AG04450 (cell line): ENCODE data around the gene CEP83. TPM values are rescaled to one million over a fixed set of nuclear protein-coding genes. Genes with fewer than 3 reads are reported as not detected.

Experiments used
- CTCF ChIA-PET: fragments of 300-600, 350-600 bp; formaldehyde crosslinking; extraction: SDS; loops from one replicate; lab custom pipeline; 2022; ENCODE audit warnings: antibody characterized with exemption, inconsistent platforms; lab: Charles Lee
- POLR2A ChIA-PET: fragments of 350-600 bp; formaldehyde crosslinking; extraction: SDS; loops from one replicate; lab custom pipeline; 2021; ENCODE audit warnings: antibody characterized with exemption, inconsistent platforms; lab: Yijun Ruan, JAX
- DNase-seq: peaks from one replicate; pipeline ENCODE4 v3.0.0-alpha.2; 2011; ENCODE audit warnings: low read depth, low spot score
- H3K27ac ChIP-seq: one replicate; pipeline ENCODE4 v1.5.1; 2012; ENCODE audit warnings: low read depth, low read length, control low read depth
- H3K27me3 ChIP-seq: one replicate; pipeline ENCODE4 v1.6.0; 2012; ENCODE audit warnings: low read length; ENCODE audit not compliant: control insufficient read depth, insufficient read depth
- H3K4me3 ChIP-seq: 2 replicates; pipeline ENCODE4 v1.5.1; 2011; ENCODE audit warnings: mild to moderate bottlenecking, low read depth, low read length, control low read depth
- H3K9me3 ChIP-seq: 2 replicates; pipeline ENCODE4 v1.5.1; 2012; ENCODE audit warnings: low read length; ENCODE audit not compliant: control insufficient read depth, insufficient read depth
- polyA plus RNA-seq: library from polyadenylated mRNA; depleted of rRNA; stranded (reverse); fragments of >200 nt; gene quantifications from 2 replicates; pipeline ENCODE4 v1.2.3, GENCODE V29; 2011
- TF ChIP-seq, protein P1 (sequence below): IDR thresholded peaks from 2 replicates; pipeline ENCODE4 v1.5.1; 2011; ENCODE audit warnings: low read depth, low read length, control low read depth, inconsistent platforms

Gene CEP83
- polyA plus RNA-seq, 1 experiment = 10.0 TPM

DNA sequence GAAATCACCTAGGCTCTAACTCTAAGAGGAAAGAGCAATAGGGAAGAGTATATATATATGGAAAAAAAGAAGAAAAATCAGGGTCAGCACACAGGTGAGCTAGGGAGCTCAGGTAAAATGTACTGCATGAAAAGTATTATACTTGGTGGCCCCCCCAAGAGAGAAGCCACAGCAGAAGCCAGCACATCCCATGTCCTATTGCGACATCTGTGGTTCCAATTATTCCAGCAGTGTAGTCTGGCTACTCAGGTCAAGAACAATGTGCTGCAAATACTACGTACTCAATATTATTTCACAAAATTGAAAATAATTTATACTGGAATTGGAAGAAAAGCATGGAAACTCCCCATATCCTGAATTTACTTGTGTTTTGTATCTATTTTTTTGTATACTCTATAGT is 85.5 kb downstream of the CEP83 start:
- H3K27me3 ChIP-seq = no peaks in the 10 kb centered on the region
- H3K27ac ChIP-seq = no peak overlapping the region
- H3K4me3 ChIP-seq = no peak overlapping the region
- no peaks in the 10 kb centered on the region for H3K9me3 ChIP-seq
- CTCF ChIA-PET = no interaction called here
- POLR2A ChIA-PET = no interaction called here
- DNase-seq = no peak
- TF ChIP-seq, protein P1, sequence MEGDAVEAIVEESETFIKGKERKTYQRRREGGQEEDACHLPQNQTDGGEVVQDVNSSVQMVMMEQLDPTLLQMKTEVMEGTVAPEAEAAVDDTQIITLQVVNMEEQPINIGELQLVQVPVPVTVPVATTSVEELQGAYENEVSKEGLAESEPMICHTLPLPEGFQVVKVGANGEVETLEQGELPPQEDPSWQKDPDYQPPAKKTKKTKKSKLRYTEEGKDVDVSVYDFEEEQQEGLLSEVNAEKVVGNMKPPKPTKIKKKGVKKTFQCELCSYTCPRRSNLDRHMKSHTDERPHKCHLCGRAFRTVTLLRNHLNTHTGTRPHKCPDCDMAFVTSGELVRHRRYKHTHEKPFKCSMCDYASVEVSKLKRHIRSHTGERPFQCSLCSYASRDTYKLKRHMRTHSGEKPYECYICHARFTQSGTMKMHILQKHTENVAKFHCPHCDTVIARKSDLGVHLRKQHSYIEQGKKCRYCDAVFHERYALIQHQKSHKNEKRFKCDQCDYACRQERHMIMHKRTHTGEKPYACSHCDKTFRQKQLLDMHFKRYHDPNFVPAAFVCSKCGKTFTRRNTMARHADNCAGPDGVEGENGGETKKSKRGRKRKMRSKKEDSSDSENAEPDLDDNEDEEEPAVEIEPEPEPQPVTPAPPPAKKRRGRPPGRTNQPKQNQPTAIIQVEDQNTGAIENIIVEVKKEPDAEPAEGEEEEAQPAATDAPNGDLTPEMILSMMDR = no peak

DNA sequence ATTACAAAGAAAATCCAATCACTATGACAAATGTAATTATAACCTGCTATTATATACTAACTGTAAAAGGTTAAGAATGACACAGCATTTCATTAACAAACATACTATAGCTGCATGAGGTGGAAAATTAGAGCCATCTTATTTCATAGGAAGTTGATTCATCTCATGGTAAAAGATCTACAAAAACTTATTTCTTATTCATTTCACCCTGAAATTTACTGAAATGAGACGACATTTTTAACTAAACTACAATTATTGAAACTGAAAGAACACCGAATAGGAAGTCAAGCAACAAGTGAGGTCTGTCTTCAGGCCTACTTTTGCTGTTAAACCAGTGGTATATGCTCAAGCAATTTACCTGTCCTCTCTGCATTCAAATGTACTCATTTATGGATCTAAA is 87.2 kb downstream of the CEP83 start:
- no peak for DNase-seq
- no peak overlapping the region for H3K4me3 ChIP-seq
- H3K27me3 ChIP-seq = no peaks in the 10 kb centered on the region
- TF ChIP-seq, protein P1 = no peak
- ChIA-PET POLR2A (no interaction called here), CTCF (no interaction called here)
- no peaks in the 10 kb centered on the region for H3K9me3 ChIP-seq
- no peak overlapping the region for H3K27ac ChIP-seq

DNA sequence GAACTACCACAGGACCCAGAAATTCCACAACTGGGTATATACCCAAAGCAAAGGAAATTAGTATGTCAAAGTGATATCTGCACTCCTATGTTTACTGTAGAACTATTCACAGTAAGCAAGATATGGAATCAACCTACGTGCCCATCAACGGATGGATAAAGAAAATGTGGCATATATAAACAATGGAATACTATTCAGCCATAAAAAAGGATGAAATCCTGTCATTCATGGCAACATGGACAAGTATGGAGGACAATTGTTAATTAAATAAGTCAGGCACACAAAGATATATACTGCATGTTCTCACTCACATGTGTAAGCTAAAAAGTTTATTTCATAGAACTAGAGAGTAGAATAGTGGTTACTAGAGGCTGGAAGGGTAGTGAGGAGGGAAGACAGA is 97.0 kb downstream of the CEP83 start:
- no peak overlapping the region for H3K4me3 ChIP-seq
- no peaks in the 10 kb centered on the region for H3K27me3 ChIP-seq
- no peak for DNase-seq
- no peak overlapping the region for H3K27ac ChIP-seq
- POLR2A ChIA-PET = no interaction called here
- CTCF ChIA-PET = no interaction called here
- TF ChIP-seq, protein P1 = no peak
- peaks cover 5% of the 10 kb centered on the region; the same call in 1 of the 2 replicates for H3K9me3 ChIP-seq

DNA sequence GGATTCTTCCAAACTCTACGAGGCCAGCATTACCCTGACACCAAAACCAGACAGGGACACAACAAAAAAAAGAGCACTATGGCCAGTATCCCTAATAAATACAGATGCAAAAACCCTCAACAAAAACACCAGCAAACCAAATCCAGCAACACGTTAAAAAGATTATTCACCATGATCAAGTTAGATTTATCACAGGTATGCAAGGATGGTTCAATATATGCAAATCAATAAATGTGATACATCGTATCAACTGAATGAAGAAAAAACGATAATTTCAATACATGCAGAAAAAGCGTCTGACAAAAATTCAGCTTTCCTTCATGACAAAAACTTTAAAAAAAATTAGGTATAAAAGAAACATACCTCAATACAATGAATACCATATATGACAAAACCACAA is 99.9 kb downstream of the CEP83 start:
- CTCF ChIA-PET = no interaction called here

DNA sequence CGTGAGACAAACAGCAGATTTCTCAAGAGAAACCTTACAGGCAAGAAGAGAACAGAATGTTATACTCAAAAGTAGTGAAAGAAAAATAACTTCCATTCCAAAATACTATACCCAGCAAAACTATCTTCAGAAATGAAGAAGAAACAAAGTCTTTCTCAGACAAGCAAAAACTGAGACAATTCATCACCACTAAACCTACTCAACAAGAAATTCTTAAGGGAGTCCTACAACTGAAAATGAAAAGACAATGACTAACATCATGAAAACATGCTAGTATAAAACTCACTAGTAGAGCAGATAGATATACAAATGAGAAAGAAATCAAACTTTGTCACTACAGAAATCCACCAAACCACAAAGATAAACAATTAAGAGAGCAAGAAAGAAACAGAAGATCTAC is 106.5 kb downstream of the CEP83 start:
- H3K27ac ChIP-seq = no peak overlapping the region
- H3K4me3 ChIP-seq = no peak overlapping the region
- peaks cover 15% of the 10 kb centered on the region for H3K9me3 ChIP-seq
- TF ChIP-seq, protein P1 = no peak
- ChIA-PET CTCF (no interaction called here), POLR2A (no interaction called here)
- no peaks in the 10 kb centered on the region for H3K27me3 ChIP-seq
- DNase-seq = no peak

More for the DNA sequence above, 99.9 kb downstream of the CEP83 start:
- Histone ChIP-seq H3K9me3 (peaks cover 5% of the 10 kb centered on the region), H3K27me3 (no peaks in the 10 kb centered on the region), H3K4me3 (no peak overlapping the region), H3K27ac (no peak overlapping the region)
- POLR2A ChIA-PET = no interaction called here
- TF ChIP-seq, protein P1 = no peak
- no peak for DNase-seq
